Natural killer cell treated with Interleukin-12 subunit alpha and Interleukin-12 subunit beta and Interleukin-15 and Interleukin-18, amount 100 ng/mL, for 72 hours (primary cell): ENCODE results near the gene RALA. TPM values are rescaled to one million over a fixed set of nuclear protein-coding genes. Genes with fewer than 3 reads are reported as not detected.

Experiments used
- ATAC-seq, 2 donors: fragments of 150-1000 bp; cut with Tn5 transposase in 1 of 2; sonication (Bioruptor Pico), chemical (Tn5 transposase) in 1 of 2; 2 replicates each; pipeline ENCODE4 v1.10.0; 2021
- DNase-seq: peaks from one replicate; pipeline ENCODE4 v3.0.0; 2022; ENCODE audit warnings: low spot score
- H3K27ac Mint-ChIP-seq, 2 donors: 1 replicate in 1 of 2; 2 replicates in 1 of 2; pipeline ENCODE4 v1.8.0; 2022; ENCODE audit warnings: mixed read lengths in 2 of 2, mild to moderate bottlenecking in 1 of 2, moderate library complexity in 1 of 2
- H3K27me3 Mint-ChIP-seq, 2 donors: 1 replicate in 1 of 2; 2 replicates in 1 of 2; pipeline ENCODE4 v1.8.0; 2022; ENCODE audit warnings: mixed read lengths in 2 of 2
- H3K36me3 Mint-ChIP-seq: one replicate; pipeline ENCODE4 v1.8.0; 2022; ENCODE audit warnings: mixed read lengths
- H3K4me1 Mint-ChIP-seq, 2 donors: 1 replicate in 1 of 2; 2 replicates in 1 of 2; pipeline ENCODE4 v1.8.0; 2022; ENCODE audit warnings: low read depth in 2 of 2, mixed read lengths in 2 of 2, mild to moderate bottlenecking in 1 of 2
- H3K4me3 Mint-ChIP-seq: one replicate; pipeline ENCODE4 v1.8.0; 2022; ENCODE audit warnings: mixed read lengths
- H3K9me3 Mint-ChIP-seq: 2 replicates; pipeline ENCODE4 v1.8.0; 2022; ENCODE audit warnings: mixed read lengths
- total RNA-seq, 2 donors: library from RNA; stranded (reverse); gene quantifications; one replicate each; pipeline ENCODE4 v1.2.3, GENCODE V29; 2022

Gene RALA
- total RNA-seq, 2 donors from 2014 or later = 22.0 to 28.6 TPM

DNA sequence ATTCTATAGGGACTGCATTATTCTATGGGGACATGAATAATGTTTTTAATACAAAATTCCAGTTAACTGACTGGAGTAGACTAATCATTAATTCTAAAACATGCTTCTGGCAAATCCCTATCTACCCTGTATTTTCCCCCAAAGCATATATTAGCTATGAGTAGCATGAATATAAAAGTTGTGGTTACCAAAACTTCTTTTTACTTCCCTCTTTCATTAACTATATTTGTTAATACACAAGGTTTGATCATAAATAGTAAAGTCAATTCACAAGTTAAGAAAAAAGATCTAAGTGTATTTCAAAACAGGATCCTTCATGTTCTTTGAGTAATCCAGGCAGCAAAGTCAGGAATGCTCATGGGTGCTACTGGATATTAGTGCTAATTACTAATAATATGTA is 2.9 kb upstream of the RALA start:
- Mint-ChIP-seq H3K9me3 (no peaks in the 10 kb centered on the region), H3K27me3 (peaks cover 9 to 13% of the 10 kb centered on the region in 2 donors), H3K36me3 (no peaks in the 10 kb centered on the region), H3K4me3 (no peak overlapping the region), H3K4me1 (peaks cover 22 to 26% of the 10 kb centered on the region in 2 donors), H3K27ac (no peak overlapping the region)
- no peak for DNase-seq
- no peak for ATAC-seq

DNA sequence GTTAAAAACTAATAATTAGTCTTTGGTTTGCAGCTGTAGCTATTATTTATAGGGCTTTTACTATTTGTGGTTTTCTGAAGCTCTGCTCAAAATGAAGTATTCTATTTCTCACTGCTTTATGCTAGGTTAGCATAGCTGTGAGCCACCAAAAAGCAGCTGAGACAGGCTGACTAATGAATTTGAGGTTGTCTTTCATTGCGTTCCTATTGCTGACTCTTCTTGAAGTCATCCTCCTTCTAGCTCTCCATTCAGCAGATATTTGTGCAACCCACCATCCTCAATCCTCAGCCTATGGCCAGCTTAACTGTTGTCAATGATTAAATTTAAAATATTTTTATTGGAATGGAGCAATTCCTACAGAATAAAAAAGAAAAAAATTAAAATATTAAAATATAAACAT is 2.1 kb upstream of the RALA start:
- H3K4me3 Mint-ChIP-seq = no peak overlapping the region
- no peak overlapping the region for H3K27ac Mint-ChIP-seq
- no peaks in the 10 kb centered on the region for H3K36me3 Mint-ChIP-seq
- H3K9me3 Mint-ChIP-seq = no peaks in the 10 kb centered on the region
- peaks cover 3 to 6% of the 10 kb centered on the region in 2 donors for H3K27me3 Mint-ChIP-seq
- no peak for ATAC-seq
- peaks cover 27 to 29% of the 10 kb centered on the region in 2 donors for H3K4me1 Mint-ChIP-seq
- DNase-seq = no peak

DNA sequence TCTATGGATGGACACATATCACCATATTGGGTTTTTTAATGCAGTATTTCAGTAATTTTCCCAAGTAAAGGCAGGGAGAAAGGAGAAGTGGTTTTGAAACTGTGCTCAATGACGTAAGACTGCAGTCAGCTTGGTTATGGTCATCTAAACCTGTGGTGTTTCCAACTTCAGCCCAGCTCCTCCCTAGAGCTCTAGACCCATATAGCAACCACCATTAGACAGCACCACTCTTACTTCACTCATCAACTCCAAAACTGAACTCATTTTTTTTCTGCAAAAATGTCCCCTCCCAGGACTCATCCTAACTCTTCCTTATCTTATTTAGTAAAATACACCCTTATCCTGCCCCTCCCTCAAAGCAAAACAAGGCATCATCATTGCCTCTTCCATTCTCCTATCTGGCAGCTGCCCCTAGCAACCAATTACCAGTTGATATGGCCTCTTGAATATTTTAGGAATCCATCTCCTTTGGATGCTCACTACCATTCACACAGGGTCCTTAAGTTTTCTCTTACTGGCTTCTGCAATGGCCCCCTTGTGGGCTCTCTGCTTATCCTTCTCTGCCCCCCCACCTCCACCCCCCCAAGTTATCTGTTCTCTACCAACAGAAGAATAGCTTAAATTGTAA is 1.5 kb upstream of the RALA start:
- Mint-ChIP-seq H3K4me3 (peak overlapping the region; percentile 78), H3K27me3 (no peaks in the 10 kb centered on the region), H3K9me3 (no peaks in the 10 kb centered on the region), H3K27ac (peak overlapping the region; percentile 74 to 88), H3K4me1 (peaks cover 32 to 33% of the 10 kb centered on the region in 2 donors), H3K36me3 (no peaks in the 10 kb centered on the region)
- DNase-seq = no peak
- ATAC-seq = no peak

DNA sequence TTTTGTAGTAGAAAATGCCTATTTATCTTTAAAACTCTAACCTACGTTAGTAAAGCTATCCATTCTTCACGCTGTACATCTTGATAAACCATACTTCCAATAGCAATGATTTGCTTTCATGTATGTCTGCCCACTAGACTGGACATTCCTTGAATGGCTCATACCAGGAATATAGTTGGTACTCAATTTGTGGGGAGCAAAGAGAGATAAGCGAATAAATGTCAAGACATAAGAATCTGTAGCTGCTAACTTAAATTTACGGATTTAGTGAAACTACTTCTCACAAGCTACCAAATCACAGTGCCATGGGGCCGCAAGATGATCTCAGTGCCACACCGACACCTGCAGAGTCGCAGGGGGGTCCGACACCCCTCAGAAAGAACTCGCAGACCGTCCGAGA is 763 bp upstream of the RALA start:
- DNase-seq (no peak), ATAC-seq (no peak)
- Mint-ChIP-seq H3K4me1 (peaks cover 32 to 34% of the 10 kb centered on the region in 2 donors), H3K27ac (peak overlapping the region; percentile 74 to 88), H3K36me3 (no peaks in the 10 kb centered on the region), H3K27me3 (no peaks in the 10 kb centered on the region), H3K9me3 (no peaks in the 10 kb centered on the region), H3K4me3 (peak overlapping the region; percentile 78)

DNA sequence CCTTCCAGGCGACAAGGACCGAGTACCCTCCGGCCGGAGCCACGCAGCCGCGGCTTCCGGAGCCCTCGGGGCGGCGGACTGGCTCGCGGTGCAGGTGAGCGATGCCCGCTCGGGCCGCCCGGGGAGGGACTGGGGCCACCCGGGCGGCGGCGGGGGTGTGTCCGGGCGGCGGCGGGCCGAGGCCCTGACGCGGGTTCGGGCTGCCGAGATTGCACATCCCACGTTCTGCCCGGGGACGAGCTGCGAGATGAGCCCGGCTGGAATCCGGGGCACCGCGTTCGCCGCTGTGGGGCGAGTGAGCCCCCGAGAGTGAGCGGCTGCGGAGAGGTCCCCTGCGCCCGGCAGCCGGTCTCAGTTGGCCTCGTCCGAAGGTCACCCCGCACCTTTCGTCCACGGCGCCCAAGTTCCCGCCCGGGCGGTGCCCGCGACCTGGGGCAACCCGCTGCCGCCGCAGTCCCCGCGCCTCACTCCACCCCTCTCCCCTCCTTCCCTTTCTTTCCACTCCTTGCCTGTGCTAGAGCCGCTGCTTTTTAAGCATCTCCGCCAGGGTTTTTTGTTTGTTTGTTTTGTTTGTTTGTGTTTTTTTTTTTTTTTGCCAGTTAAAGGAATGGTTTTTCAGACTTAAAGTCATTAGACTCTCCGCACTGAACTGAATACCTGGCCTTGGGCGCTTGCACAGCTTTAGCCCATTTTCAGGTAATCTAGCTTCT is 515 bp downstream of the RALA start:
- no peaks in the 10 kb centered on the region for H3K27me3 Mint-ChIP-seq
- H3K4me3 Mint-ChIP-seq = peak overlapping the region; percentile 91
- DNase-seq (no peak), ATAC-seq (peak; percentile 8 to 78)
- H3K9me3 Mint-ChIP-seq = no peaks in the 10 kb centered on the region
- peak overlapping the region; percentile 74 to 97 for H3K27ac Mint-ChIP-seq
- no peaks in the 10 kb centered on the region for H3K36me3 Mint-ChIP-seq
- peaks cover 38 to 41% of the 10 kb centered on the region in 2 donors for H3K4me1 Mint-ChIP-seq

DNA sequence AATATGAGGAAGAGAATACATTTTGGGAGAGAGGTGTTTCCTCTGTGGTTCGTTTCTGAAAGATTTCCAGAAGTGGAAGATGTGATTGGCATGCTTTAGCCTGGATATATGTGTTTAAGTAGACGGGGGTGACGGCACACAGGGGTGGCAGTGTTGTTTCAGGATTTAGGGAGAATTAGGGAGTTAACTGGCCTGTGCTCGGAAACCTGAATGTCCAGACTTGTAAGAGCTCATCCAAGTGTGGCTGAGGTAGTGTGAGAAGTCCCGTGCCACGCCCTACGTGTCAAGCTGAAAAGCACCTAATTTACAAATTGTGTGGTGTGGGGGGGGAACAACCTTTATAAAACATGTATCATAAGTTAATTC is 1.1 kb downstream of the RALA start:
- ATAC-seq = no peak
- H3K4me1 Mint-ChIP-seq = peaks cover 38 to 41% of the 10 kb centered on the region in 2 donors
- no peak for DNase-seq
- H3K27me3 Mint-ChIP-seq = no peaks in the 10 kb centered on the region
- H3K27ac Mint-ChIP-seq = peak overlapping the region; percentile 74 to 97
- H3K9me3 Mint-ChIP-seq = no peaks in the 10 kb centered on the region
- H3K36me3 Mint-ChIP-seq = no peaks in the 10 kb centered on the region
- peak overlapping the region; percentile 91 for H3K4me3 Mint-ChIP-seq

DNA sequence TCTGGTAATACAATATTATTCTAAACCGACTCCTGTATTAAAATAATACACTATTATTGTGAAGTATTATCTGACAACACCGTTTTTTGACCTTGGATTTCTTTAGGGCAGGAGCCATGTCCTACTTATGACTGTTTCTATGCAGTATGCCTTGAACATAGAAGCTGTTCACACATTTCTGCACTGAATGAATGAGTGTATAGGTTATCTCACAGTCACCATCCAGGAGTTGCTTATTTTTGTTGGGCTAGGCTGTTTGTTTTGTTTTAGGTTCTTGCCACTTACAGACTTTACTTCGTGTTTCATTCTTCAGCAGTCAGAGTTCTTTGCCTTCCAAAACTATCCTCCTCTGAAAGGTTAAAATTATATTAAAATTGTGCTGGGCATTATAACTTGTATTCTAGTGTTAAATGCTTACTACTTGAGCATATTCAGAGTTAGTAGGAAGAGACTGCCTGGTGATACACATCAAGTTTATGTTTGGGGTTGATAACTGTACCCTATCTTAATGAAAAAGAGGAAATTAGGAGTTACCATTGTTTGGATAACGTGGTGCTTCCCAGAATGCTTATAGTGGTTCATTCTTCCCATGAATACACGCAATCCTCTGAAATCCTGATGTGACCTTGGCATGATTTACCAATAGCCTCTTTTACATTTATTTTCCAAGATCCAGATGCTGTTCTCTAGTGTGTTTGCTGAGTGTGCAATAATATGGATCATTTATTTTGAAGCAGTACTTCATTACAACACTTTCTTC is 1.7 kb downstream of the RALA start:
- Mint-ChIP-seq H3K36me3 (no peaks in the 10 kb centered on the region), H3K4me1 (peaks cover 38 to 41% of the 10 kb centered on the region in 2 donors), H3K9me3 (no peaks in the 10 kb centered on the region), H3K27ac (peak overlapping the region; percentile 74 to 97), H3K4me3 (peak overlapping the region; percentile 91), H3K27me3 (no peaks in the 10 kb centered on the region)
- DNase-seq = no peak
- ATAC-seq = no peak

DNA sequence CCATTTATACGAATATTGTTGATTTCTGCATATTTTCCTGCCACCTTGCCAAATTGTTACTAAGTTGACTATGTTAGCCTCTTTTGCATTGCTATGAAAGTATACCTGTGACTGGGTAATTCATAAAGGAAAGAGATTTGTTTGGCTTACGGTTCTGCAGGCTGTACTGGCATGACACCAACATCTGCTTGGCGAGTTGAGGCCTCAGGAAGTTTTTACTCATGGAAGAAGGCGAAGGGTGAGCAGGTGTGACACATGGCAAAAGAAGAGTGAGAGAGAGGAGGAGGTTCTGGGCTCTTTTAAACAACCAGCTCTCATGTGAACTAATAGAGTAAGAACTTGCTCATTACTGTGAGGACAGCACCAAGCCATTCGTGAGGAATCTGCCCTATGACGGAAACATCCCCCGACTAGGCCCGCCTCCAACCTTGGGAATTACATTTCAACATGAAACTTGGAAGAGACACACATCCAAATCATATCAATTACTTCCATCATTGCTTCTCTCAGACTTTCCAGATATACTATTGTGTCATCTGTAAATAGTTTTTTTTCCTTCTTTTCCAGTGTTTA is 8.4 kb downstream of the RALA start:
- Mint-ChIP-seq H3K27ac (peak overlapping the region in 1 of 2 donors; percentile 7), H3K4me1 (peaks cover 39 to 43% of the 10 kb centered on the region in 2 donors)

DNA sequence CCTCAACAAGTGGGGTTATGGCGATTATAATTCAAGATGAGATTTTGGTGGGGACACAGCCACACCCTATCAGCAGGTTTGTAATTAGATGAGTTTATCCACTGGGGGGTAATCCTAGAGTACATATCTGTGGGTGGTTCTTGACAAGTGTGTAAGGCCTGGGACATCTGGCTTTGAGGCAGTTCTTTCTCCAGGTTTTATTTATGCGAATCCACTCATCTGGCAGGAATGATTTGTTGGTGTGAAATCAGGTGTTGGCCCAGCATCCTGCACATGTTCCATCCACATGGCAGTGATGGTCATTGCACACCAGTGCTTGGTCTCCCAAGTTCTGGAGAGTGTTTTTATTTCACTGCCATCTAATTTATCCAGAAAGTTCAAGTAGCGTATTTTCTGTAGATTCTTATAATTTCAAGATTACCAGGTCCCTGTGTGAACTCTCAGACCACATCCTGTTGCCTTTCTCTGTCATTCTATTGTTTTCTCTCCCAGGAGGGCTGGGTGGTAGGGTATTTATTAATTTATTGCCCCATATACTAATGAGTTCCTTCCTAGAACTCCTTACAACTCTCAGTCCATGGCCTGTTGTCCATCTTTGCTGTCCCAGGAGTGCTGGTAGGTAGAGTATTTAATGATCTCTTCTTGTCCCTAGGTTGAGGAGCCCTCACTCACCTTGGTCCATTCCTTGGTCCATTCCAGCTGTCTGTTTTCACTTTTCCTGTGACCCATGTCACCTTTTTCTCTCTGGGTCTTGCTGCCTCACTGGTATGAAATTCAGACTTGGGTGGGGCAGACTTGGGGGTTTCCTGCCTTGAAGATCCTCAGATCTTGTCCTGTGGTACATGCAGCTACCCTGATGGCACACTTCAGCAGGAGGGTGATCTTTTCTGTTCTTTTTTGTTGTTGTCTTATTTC is 10.4 kb downstream of the RALA start:
- Mint-ChIP-seq H3K27ac (peak overlapping the region; percentile 38 to 90), H3K4me1 (peaks cover 44 to 48% of the 10 kb centered on the region in 2 donors), H3K36me3 (peaks cover 14% of the 10 kb centered on the region), H3K4me3 (peak overlapping the region; percentile 34), H3K27me3 (no peaks in the 10 kb centered on the region), H3K9me3 (no peaks in the 10 kb centered on the region)
- DNase-seq (no peak), ATAC-seq (peak; percentile 11 to 51)

More for the DNA sequence above, 8.4 kb downstream of the RALA start:
- Mint-ChIP-seq H3K36me3 (peaks cover 14% of the 10 kb centered on the region), H3K27me3 (no peaks in the 10 kb centered on the region), H3K4me3 (no peak overlapping the region), H3K9me3 (no peaks in the 10 kb centered on the region)
- DNase-seq = no peak
- ATAC-seq = no peak

DNA sequence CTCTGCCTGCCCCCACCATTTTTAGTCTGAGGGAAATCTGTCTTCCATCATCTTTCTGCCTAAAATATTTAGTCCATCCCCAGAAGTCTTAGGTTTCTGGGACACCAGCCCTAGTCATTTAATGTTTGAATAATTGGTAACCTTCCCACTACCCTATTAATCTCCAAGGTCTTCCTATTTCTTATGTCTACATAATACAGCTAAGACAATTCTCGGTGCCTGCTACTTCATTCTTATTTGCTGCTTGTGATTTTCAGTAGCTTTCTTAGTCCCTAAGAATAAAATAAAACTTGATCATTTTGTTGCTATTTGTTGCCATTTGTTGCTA is 11.1 kb downstream of the RALA start:
- Mint-ChIP-seq H3K4me3 (peak overlapping the region; percentile 34), H3K4me1 (peaks cover 44 to 48% of the 10 kb centered on the region in 2 donors), H3K9me3 (no peaks in the 10 kb centered on the region), H3K27ac (peak overlapping the region; percentile 38 to 90), H3K27me3 (no peaks in the 10 kb centered on the region), H3K36me3 (peaks cover 14% of the 10 kb centered on the region)
- DNase-seq (no peak), ATAC-seq (no peak)

DNA sequence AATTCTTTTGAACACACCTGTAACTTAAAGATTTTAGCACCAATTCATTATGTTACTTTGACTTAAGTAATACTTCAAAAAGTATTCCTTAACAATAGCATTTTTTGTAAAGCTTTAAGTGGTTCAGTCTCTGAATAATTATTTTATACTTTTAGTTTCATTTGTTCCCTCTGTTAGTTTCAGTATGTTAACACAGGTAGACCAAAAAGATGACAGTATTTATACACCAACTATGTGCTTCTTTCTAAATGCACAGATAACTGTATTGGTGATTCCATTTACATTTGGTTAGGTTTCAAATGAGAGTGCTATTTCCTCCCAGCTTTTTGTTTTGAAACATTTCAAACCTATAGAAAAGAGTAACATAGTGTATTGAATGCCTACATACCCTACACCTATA is 14.0 kb downstream of the RALA start:
- no peaks in the 10 kb centered on the region for H3K27me3 Mint-ChIP-seq
- no peak overlapping the region for H3K4me3 Mint-ChIP-seq
- peak overlapping the region in 1 of 2 donors; percentile 74 for H3K27ac Mint-ChIP-seq
- peaks cover 60 to 61% of the 10 kb centered on the region in 2 donors for H3K4me1 Mint-ChIP-seq
- no peaks in the 10 kb centered on the region for H3K9me3 Mint-ChIP-seq
- ATAC-seq (peak in 1 of 2 donors; percentile 41), DNase-seq (no peak)
- peaks cover 4% of the 10 kb centered on the region for H3K36me3 Mint-ChIP-seq

DNA sequence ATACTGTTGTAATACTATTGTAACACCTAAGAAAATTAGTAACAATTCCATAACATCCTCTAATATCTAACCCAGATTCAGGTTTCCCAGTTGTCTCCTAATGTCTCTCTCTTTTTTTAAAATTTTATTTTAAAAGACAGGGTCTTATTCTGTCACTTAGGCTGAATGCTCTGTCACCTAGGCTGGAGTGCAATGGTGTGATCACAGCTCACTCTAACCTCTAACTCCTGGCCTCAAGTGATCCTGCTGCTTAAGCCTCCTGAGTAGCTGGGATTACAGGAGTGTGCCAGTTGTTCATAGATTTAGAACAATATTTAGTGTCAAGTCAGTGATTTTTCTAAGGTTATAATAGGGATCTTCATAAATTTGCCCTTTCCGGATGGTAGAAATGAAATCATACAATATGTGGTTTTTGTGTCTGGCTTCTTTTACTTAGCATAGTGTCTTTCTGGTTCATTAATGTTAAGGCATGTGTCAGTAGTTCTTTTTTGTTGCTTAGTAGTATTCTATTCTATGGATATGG is 14.7 kb downstream of the RALA start:
- Mint-ChIP-seq H3K27ac (peak overlapping the region in 1 of 2 donors; percentile 74), H3K9me3 (no peaks in the 10 kb centered on the region), H3K4me1 (peaks cover 59 to 60% of the 10 kb centered on the region in 2 donors), H3K36me3 (peaks cover 4% of the 10 kb centered on the region), H3K27me3 (no peaks in the 10 kb centered on the region), H3K4me3 (no peak overlapping the region)
- DNase-seq (no peak), ATAC-seq (no peak)

DNA sequence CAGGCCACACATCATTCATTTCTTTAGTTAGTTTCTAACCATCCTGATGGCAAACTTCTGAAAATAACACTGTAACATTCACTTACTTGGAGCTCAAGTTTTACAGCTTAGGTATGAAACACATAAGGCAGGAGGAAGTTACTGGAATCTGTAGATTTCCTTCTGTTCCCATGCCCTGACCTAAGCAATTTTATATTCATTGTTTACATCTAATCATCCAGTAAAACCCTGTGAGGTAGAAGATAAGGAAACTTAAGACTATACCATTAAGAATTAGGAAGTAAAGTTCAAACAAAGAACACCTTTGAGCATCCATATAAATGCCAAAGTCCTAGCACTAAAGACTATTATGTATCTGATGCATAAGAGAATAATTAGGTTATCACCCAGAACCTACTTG is 19.5 kb downstream of the RALA start:
- ATAC-seq = no peak
- H3K4me3 Mint-ChIP-seq = no peak overlapping the region
- H3K36me3 Mint-ChIP-seq = no peaks in the 10 kb centered on the region
- no peaks in the 10 kb centered on the region for H3K9me3 Mint-ChIP-seq
- H3K27me3 Mint-ChIP-seq = no peaks in the 10 kb centered on the region
- H3K27ac Mint-ChIP-seq = no peak overlapping the region
- DNase-seq = no peak
- H3K4me1 Mint-ChIP-seq = peaks cover 34 to 38% of the 10 kb centered on the region in 2 donors
